Neural cell (in vitro differentiated cells): ENCODE data around the gene SPEM1.

ENCODE experiments used
- CTCF ChIP-seq: fragments of 450-650 bp; IDR thresholded peaks from 2 replicates; pipeline ENCODE4 v1.5.1; 2014; ENCODE audit warnings: antibody characterized with exemption, mild to moderate bottlenecking, moderate library complexity; ENCODE audit not compliant: poor library complexity, severe bottlenecking
- EP300 ChIP-seq: fragments of 450-650 bp; conservative IDR thresholded peaks from 2 replicates; pipeline ENCODE4 v1.6.1; 2014; ENCODE audit warnings: antibody characterized with exemption, mild to moderate bottlenecking, moderate library complexity; ENCODE audit not compliant: poor library complexity, severe bottlenecking
- EZH2 ChIP-seq: fragments of 200-600, 300-800 bp; shearing (Covaris generic), sonication (generic); IDR thresholded peaks from 2 replicates; pipeline ENCODE4 v1.6.1; 2014; ENCODE audit warnings: antibody characterized with exemption, low read length, borderline replicate concordance, mild to moderate bottlenecking; ENCODE audit not compliant: insufficient read depth, poor library complexity, severe bottlenecking
- MXI1 ChIP-seq: fragments of 450-650 bp; conservative IDR thresholded peaks from 2 replicates; pipeline ENCODE4 v1.6.1; 2014; ENCODE audit warnings: antibody characterized with exemption, mild to moderate bottlenecking; ENCODE audit not compliant: poor library complexity, severe bottlenecking
- POLR2AphosphoS5 ChIP-seq: IDR thresholded peaks from 2 replicates; pipeline ENCODE4 v1.6.1; 2012
- RAD21 ChIP-seq: fragments of 450-650 bp; conservative IDR thresholded peaks from 2 replicates; pipeline ENCODE4 v1.6.1; 2014; ENCODE audit warnings: antibody characterized with exemption, mild to moderate bottlenecking, moderate library complexity
- TAF1 ChIP-seq: IDR thresholded peaks from 2 replicates; pipeline ENCODE4 v1.6.1; 2012; ENCODE audit warnings: low read depth

- TF ChIP-seq CTCF (no peak), POLR2AphosphoS5 (no peak), TAF1 (no peak), EZH2 (no peak), EP300 (no peak), MXI1 (no peak), RAD21 (no peak)
Measured at GRCh38 chr17:7417056-7417655, 3.0 kb upstream of the SPEM1 start.
